Measurements from ENCODE around the gene DISP2.

Gene DISP2

GRCh38 chr15:40344631-40345120, 13.3 kb upstream of the DISP2 start:
- Histone ChIP-seq H3K27ac (ENCODE audit: extremely low read depth, low read depth, low read length) (no peak overlapping the region), H3K4me1 (ENCODE audit: control insufficient read depth, insufficient read depth, low read length) (peaks cover 10% of the 10 kb centered on the region; the same call in 1 of the 2 replicates), H3K4me3 (ENCODE audit: low read depth, low read length) (no peak overlapping the region), H3K36me3 (ENCODE audit: control insufficient read depth in 2 of 2, insufficient read depth in 1 of 2, low read length in 2 of 2) (no peaks in the 10 kb centered on the region), H3K9me3 (ENCODE audit: control insufficient read depth, insufficient read depth, low read depth, low read length) (no peaks in the 10 kb centered on the region)
- TF ChIP-seq ZNF223 (tag by site-specific recombination; IDR thresholded peaks at IDR 0.05) (no peak), ZNF585B (tag by site-specific recombination; IDR thresholded peaks at IDR 0.05) (no peak), CTCF (tag by site-specific recombination; IDR thresholded peaks at IDR 0.05) (peak; percentile 49; the same call in 1 of the 2 replicates), ZNF645 (tag by site-specific recombination; IDR thresholded peaks at IDR 0.05) (no peak), ZNF692 (tag by site-specific recombination; IDR thresholded peaks at IDR 0.05) (no peak), GLIS2 (tag by site-specific recombination; IDR thresholded peaks at IDR 0.05) (peak; percentile 45; the same call in 1 of the 2 replicates), ZNF514 (tag by site-specific recombination; IDR thresholded peaks at IDR 0.05) (no peak), ZBTB11 (tag by site-specific recombination; conservative IDR thresholded peaks at IDR 0.05; ENCODE audit: low read depth) (no peak), ZNF747 (tag by site-specific recombination; IDR thresholded peaks at IDR 0.05) (no peak), TCF7L2 (IDR thresholded peaks at IDR 0.05; ENCODE audit: borderline replicate concordance, low read depth, low read length) (no peak), ZBTB8A (tag by site-specific recombination; IDR thresholded peaks at IDR 0.05) (peak; percentile 42), ZNF2 (tag by site-specific recombination; IDR thresholded peaks at IDR 0.05) (no peak), ZNF654 (tag by site-specific recombination; IDR thresholded peaks at IDR 0.05; ENCODE audit: low read depth) (peak; percentile 46), ZNF341 (tag by site-specific recombination; IDR thresholded peaks at IDR 0.05; ENCODE audit: low read depth) (peak; percentile 58), ZNF302 (tag by site-specific recombination; IDR thresholded peaks at IDR 0.05; ENCODE audit: low read depth) (no peak), WT1 (tag by site-specific recombination; IDR thresholded peaks at IDR 0.05) (no peak), ZNF580 (tag by site-specific recombination; IDR thresholded peaks at IDR 0.05) (no peak)
- CTCF ChIA-PET: interaction anchor here (0.6 to 2.9 kb wide), 30 partner anchors 9 to 317 kb away, joined by 3 to 17 read pairs (median 4); partner anchors contain the start of genes DISP2, INAFM2 and KNSTRN
- POLR2A ChIA-PET: interaction anchor here (1.5 kb wide), 1 partner anchor 77 kb away, joined by 6 read pairs; no protein-coding TSS in a partner anchor

All from HEK293 (cell line).